NCI-H774 (cell line): ENCODE data around the gene CPZ.

Source experiments
- DNase-seq: peaks from one replicate; lab custom pipeline; 2025; lab: John Stamatoyannopoulos, UW

CPZ gene

GRCh38 chr4:8592366-8593263 is at the start of gene CPZ:
Gene CPZ (plus strand): TSS chr4:8592765. CDS start chr4:8592834, 69 bp downstream.
- DNase-seq, result no peak

GRCh38 chr4:8542776-8543525 is 49.6 kb upstream of the CPZ start:
- no peak for DNase-seq

GRCh38 chr4:8543623-8544022 is 48.9 kb upstream of the CPZ start:
- no peak for DNase-seq

- no peak for DNase-seq
Measured at GRCh38 chr4:8544282-8544681, 48.3 kb upstream of the CPZ start.

GRCh38 chr4:8544741-8545438 is 47.7 kb upstream of the CPZ start:
- DNase-seq, result no peak

GRCh38 chr4:8545439-8545765 is 47.2 kb upstream of the CPZ start:
- DNase-seq, result no peak

DNA sequence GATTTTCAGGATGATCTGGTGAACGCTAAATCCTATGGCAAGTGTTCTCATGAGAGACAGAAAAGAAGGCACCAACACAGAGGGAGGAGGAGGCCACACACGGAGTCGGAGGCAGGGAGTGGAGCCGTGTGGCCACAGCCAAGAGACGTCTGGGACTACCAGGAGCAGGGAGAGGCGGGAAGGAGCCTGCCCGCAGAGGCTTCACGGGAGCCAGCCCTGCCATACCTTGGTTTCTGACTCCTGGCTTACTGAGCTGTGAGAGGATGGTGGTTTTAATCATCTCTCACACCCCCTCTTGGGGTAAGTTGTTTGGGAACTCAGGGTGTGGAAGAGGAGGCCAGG is 45.8 kb upstream of the CPZ start:
- no peak for DNase-seq

DNA sequence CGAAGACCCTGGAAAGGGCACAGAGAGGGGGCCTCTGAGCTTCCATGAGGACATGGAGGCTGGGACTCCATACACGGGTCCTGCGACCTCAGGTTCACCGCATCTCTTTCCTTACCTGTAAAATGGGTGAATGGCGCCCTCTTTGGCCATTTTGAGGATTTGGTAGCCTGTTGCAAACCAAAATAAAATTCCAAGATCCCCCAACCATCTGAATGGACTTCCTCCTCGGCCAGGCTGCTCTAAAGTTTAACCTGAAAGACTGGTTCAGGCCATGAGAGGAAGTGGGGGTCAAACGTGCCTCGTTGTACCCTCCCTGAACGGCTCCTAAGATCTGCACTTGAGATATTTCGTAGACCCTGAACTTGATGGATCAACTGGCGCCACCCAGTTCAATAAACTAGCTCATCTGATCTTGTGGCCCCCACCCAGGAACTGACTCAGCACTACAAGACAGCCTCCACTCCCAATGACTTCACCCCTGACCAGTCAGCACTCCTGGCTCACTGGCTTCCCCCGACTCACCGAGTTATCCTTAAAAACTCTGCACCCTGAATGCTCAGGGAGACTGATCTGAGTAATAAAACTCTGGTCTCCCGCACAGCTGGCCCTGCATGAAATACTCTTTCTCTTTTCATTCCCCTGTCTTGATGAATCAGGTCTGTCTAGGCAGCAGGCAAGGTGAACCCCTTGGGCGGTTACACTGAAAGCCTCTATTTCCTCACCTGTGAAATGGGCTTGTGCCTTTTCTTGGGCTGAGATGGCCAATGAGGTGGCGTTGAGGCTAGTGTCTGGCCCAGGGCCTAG is 45.3 kb upstream of the CPZ start:
- DNase-seq, result no peak

- no peak for DNase-seq
Measured at GRCh38 chr4:8547912-8548730, 44.4 kb upstream of the CPZ start.

DNA sequence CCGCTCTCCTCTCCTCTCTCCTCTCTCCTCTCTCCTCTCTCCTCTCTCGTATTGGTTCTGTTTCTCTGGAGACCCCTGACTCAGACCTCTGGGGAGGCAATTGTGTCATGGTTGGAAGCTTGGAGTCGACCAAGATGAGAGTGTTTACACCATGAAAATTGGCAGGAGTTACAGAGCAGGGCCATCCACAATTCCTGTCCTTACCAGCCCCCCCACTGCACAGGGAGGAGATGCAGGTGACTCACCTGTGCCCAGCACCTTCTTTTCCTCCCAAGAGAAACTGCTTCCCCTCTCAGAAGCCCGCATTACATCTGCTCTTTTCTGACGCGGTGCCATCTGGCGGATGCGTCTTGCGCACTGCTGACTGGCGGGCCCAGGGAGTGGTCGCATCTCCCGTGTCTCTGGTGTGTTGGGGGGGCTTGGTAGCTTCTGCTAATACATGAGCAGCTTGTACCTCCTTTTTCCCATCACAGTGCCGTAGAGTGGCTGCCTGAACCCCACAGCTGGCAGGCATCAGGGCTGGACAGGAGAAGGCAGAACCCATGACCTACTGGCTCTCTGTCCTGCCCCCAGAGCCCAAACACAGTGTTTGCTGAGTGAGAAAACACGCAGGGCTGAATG is 43.7 kb upstream of the CPZ start:
- DNase-seq, result no peak

- DNase-seq, result no peak
Measured at GRCh38 chr4:8549352-8549931, 43.1 kb upstream of the CPZ start.

DNA sequence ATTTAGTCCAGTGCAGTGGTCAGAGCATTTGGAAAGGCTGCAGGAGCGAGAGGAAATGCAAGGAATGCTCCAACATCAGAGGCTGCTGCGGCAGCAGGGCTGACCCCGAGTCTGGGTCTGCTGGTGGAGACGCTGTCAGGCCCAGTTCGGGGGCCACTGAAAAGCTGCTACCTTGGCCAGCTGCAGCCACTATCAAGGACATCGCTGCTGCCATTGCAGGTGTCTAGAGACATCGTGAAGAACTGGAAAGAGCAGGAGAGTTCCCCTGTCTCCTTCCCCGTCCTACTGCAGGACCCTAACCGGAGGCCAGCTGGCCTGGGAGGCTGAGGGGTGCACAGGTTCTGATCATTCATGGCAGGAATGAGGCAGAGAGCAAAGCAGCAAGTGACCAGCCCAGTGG is 41.9 kb upstream of the CPZ start:
- DNase-seq, result no peak

DNA sequence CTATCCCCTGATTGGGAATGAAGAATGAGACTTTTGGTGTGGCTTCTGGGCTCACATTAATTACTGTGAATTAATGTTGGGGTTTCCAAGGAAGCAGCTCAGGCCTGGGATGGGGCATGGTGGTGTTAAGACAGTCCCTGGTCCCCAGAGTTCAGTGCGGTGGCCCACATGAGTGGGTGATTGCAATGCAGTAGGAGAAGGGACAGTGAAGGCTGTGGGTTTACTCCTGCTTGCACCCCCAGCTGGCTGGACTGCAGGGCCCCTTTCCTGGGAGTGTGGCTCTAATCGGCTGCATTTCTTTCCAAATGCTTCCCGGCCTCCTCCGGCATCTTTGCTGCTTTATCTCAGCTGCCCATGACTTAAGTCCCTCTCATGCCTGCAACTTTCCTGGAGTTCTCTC is 40.5 kb upstream of the CPZ start:
- DNase-seq, result no peak

DNA sequence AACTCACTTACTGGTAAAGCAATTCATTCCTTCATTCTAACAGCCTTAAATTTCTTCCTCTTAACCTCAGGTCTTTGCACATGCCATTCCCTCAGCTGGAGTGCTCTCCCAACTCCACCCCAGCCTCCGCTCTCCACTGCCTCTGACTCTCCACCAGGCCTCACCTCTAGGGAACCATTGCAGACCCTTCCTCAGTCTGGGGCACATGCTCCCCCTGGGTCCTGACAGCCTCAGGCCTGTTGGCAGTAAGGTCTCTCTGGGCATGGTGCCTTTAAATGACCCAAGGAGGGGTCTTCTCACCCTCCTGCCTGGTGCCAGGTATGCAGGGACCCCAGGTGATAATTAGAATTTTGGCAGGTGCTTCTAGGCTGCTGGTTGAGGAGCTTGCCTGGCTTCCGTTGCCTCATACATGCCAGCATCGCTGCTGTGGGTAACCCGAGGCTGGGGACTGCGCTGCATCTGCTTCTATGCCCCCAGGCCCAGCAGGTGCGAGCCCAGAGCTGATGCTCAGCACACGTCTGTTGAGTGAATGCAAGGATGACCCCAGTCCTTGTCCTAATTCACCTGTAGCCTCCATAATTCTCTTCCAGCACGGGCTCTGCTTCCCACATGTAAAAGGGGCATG is 39.9 kb upstream of the CPZ start:
- DNase-seq, result no peak

- no peak for DNase-seq
Measured at GRCh38 chr4:8553216-8553615, 39.3 kb upstream of the CPZ start.

DNA sequence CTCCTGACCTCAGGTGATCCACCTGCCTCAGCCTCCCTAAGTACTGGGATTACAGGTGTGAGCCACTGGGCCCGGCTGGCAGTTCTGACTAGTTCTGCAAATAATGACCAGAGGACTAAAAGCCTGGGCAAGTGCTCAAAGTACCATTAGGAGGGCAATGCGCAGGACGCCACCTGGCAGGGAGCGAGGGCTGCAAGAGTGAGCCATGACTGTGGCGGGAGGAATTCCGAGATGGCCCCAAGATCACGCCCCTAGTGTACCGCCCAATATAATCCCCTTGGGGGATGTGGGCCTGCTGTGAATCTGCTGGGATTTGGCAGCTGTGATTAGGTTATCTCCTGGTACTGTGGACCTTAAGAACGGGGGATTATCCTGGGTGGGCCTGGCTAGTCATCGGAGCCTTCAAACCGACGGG is 38.6 kb upstream of the CPZ start:
- DNase-seq, result no peak

- DNase-seq, result no peak
Measured at GRCh38 chr4:8554555-8555100, 37.9 kb upstream of the CPZ start.

GRCh38 chr4:8555716-8556115 is 36.8 kb upstream of the CPZ start:
- no peak for DNase-seq

DNA sequence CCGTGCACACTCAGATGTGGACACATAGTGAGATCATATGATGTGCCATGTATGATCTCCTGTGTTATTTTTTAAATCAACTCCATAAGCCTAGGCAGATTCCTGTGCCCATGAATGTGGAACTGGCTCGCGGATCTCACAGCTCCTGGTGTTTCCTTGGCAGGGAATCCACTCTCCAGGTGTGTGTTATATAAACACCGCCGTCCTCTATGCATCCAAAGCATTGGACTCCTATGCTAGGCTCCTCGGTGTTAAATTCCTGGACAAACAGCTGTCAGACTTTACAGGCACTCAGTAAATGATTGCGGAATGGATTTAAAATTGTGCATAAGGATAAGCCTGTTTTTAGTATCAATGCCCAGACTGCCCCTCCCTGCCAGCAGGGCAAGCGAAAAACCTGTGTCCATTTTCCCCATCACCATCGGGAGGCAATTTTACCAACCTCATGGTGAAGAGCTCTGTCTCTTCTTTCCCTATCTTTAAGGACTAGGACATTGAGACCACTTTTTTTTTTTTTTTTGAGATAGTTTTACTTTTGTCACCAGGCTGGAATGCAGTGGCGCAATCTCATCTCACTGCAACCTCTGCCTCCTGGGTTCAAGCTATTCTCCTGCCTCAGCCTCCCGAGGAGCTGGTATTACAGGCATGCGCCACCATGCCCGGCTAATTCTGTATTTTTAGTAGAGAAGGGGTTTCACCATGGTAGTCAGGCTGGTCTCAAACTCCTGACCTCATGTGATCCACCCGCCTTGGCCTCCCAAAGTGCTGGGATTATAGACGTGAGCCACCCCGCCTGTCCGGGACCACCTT is 36.0 kb upstream of the CPZ start:
- no peak for DNase-seq
